ENCODE measurements around the gene ATP8B3.

ATP8B3 gene

DNA sequence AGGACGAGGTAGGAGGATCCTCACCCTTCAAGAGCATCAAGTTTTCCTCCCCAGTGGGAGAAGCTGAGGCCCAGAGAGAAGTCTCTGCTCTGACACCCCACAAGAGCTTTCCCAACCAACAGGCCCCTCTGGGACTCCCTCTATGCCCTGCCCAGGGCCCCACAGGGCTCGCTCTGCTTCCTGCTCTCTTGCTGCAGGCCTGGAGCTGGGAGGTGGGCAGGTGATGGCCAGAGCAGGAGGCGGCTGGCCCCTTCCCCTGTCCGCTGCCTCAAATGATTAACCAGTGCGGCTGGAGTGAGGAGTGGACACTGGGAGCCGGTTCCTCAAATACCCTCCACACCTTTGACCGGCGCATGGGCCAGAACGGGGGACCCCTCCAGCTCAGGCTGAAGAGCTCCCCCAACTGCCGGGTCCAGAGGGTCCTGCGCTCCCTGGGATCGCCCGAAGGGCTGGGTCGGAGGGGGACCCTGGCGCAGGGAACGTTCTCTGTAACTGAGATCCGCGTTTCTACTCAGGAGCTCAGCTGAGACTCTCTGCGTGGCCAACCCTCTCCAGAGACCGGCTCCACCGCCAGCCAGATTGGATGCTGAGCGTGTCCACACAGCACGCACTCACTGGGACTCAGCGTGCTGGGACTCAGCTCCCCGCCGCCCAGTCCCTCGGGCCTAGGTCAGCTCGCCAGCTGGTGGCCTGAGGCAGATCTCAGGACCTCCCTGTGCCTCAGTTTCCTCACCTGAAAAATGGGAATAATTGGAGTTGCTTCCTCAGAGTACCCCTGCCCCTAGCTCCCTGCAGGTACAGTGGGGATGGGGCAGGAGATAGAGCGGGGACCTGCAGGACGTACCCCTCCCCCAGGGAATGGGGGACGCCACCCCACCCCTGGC lies 65.4 kb downstream of the ATP8B3 start:
- DNase-seq (ENCODE audit: low read depth): no peak

DNA sequence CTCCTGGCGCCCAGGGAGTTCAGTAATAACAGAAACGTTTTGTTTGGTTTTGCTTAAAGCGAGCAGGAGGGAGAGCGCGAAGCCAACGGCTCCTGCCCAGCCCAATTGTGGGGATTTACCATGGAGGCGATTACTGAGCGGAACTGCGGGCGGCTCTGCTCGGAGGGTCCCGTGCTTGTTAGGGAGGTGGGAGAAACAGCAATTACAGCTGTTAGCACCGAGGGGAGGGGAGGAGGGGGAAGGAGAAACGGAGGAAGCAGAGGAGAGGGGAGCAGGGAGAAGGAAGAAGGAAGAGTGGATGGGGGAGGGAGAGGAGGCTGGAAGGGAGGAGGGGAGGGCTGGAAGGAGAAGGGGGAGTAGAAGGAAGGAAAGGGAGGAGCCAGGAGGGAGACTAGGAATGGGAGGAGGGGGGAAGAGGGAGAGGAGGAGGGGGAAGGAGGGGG lies 66.5 kb downstream of the ATP8B3 start:
- DNase-seq (ENCODE audit: low read depth): no peak

DNA sequence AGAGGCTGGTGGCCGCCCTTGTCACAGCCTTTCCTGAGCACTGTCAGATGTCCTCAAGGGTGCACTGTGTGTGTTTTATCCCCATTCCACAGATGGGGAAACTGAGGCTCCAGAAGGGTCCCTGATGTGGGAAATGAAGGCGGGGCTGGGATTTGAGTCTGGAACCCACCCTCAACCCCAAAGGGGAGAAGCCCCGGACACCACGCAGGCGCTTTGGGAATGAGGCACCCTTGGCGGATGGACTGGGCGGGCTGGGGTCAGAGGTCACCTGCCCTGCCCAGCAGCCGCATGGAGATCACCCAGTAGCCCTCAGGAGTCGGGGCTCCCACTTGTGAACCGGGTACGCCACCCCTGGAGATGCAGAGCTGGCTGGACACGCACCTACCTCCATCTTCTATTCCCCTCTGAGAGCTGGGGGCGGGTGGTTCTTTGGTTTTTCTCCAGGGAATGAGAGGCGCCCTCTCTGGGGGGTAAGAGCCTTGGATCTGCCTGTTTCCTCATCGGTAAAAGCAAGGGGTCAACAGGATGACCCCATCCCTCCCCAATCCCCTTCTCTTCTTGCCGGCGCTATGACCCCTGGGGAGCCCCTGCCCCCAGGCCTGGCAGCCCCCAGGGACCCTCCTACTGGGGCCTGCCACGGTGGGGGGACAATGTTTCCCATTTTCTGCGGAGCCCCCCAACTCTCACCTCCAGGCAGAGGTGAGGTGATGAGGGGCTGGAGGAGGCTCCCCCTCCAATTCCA lies 67.1 kb downstream of the ATP8B3 start:
- no peak for DNase-seq (ENCODE audit: low read depth)

DNA sequence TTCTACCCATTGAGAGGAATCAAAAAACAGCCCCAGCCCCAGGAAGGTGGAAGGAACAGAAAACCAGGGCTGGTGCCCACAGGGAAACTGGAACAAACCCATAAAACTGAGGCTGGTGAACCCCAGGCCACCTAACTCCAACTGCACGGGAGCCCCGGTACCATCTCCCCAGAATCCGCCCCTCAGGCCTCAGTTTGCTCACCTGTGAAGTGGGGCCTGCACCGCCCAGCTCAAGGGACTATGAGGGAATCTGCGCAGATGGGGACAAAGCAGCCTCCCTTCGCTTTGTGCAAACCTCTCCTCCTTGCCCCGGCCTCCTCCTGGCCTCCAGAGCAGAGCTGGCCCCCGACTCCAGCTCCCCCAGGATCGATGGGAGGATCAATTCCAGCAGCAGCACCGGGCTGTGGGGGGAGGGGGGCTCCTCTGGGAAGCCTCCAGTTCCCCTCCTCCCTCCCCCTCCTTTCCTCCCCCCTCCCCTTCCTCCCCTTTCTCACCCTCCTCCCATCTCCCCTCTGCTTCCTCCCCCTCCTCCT lies 67.9 kb downstream of the ATP8B3 start:
- no peak for DNase-seq (ENCODE audit: low read depth)

DNA sequence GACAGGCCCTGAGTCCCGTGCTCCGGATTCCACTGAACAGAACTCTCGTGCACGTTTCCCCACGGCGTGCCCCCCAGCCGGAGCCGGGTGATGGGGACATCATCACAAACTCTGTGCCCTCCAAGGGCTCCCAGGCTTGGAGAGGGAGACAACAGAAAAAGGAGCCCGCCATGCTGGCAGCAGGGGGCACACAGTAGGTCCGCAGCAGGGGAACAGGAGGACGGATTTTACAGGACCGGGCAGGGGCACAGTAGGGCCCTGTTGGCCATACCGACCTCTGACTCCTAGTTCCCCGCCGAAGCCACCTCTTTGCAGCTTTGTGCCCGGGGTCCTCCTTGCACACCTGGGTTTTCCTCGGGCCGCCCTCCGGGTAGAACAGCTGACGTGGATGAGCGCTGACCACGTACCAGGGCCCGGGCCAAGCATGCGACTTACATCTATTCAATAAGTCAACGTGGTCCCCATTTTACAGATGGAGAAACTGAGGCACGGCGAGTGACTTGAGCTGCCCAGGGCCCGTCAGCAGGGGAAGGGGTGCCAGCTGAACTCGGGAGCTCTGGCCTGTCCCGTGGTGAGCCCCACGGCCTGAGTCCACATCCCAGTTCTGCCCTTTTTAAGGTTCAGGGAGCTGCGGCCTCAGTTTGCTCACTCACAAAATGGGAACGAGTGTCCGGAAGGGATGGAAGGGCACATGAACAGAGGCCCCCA lies 68.9 kb downstream of the ATP8B3 start:
- DNase-seq (ENCODE audit: low read depth): no peak

DNA sequence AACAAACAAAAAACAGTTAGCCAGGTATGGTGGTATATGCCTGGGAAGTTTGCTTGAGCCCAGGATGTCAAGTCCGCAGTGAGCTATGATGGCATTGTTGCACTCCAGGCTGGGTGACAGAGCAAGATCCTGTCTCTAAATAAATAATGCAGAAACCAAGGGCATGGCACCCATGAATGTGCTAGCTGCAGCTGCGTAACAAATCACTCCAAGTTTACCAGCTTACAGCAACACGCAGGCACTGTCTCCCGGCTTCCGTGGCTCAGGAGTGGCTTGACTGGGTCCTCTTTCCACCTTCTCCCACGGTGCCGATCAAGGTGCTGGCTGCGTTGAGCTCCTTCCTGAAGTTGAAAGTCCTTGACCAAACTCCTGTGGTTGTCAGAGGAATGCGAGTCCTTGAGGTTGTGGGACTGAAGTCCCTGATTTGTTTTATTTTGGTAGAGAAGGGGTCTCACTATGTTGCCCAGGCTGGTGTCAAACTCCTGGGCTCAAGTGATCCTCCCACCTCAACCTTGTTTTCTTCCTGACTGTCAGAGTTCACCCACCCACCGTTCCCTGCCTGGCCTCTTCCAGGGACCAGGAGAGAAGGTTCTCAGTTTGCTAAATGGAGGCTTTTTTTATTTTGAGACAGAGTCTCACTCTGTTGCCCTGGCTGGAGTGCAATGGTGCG lies 72.0 kb downstream of the ATP8B3 start:
- no peak for DNase-seq (ENCODE audit: low read depth)

DNA sequence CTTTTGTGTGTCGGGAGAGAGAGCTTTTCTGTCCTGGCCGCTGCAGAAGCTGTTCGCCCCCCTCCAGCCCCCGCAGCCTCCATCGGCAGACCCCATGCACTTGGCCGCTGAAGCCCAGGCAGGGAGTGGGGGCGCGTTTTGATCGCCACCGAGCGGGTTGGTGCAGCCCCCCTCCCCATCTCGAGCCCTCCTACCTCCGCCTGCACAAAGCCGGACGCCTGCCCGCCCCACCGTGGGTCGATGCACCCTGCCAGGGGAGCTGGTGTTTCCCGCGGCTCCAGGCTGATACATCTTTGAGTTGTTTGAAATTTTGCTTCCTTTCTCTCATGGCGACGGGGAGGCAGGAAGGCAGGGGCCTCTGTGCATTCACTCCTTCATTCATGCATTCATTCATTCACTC lies 75.1 kb downstream of the ATP8B3 start:
- DNase-seq (ENCODE audit: low read depth): no peak

DNA sequence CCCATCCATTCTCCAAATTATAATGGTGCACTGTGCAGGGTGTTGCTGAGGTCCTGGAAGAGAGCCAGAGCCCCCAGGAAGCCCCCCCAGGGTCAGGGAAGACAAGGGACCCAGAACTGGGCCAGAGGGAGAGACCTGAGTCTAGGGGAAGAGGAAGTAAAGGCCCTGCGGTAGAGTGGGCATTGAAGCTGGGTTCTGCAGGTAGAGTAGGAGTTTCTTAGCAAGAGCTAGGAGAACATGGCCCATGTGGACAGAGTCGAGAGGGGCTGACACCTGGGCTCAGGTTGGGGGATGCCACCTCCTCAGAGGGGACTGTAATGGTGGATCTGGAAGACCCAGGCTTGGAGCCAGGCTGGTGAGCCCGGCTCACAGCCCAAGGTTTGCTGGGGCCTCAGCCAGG lies 75.8 kb downstream of the ATP8B3 start:
- DNase-seq (ENCODE audit: low read depth): no peak

DNA sequence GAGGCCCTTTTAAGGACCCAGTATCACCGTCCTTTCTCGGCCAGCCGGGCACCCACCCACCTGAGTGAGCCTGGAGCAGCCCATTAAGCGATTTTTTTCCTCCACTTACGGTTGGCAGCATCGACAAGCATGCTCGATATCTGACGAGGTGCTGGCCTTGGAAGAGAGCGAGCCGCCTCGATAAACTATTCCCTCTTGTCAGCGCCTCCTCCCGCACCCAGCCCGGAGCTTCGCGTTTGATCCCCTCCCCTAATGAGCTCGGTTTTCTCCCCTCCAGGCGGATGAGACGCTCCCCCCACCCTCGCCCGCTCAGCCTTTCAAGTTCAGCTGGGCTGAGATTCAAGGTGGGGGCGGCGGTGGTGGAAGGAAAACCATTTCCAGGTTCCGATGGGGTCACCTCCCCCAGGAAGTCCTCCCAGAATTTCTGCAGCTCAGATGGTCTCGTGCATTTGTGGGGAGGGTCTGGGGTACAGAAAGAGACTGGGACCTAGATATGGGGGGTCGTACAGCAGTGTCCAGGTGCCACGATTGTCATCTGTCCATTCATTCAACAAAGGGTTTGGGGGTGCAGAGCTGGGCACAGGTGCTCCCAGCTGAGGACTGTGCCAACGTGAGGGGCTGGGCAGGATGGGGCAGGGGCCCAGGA lies 77.6 kb downstream of the ATP8B3 start:
- no peak for DNase-seq (ENCODE audit: low read depth)
